Fibroblast of lung (primary cell): ENCODE measurements around the gene HOXA13. TPM values are rescaled to one million over a fixed set of nuclear protein-coding genes. Genes with fewer than 3 reads are reported as not detected.

ENCODE experiments used
- DNase-seq, 2 donors: peaks; one replicate each; pipeline versions ENCODE4 v3.0.0 to v3.0.0-alpha.2; 2010; ENCODE audit warnings: low read depth in 2 of 2
- H2AFZ ChIP-seq: 2 replicates; pipeline ENCODE4 v1.5.1; 2012; ENCODE audit warnings: low read length, control low read depth, inconsistent platforms
- H3K27ac ChIP-seq: 2 replicates; pipeline ENCODE4 v1.5.1; 2011; ENCODE audit warnings: low read length, control low read depth; ENCODE audit not compliant: insufficient read depth
- H3K27me3 ChIP-seq: 2 replicates; pipeline ENCODE4 v1.5.1; 2011; ENCODE audit warnings: mild to moderate bottlenecking, low read length; ENCODE audit not compliant: control insufficient read depth, insufficient read depth
- H3K36me3 ChIP-seq: 2 replicates; pipeline ENCODE4 v1.5.1; 2011; ENCODE audit warnings: low read length; ENCODE audit not compliant: control insufficient read depth, insufficient read depth
- H3K4me1 ChIP-seq: 2 replicates; pipeline ENCODE4 v1.5.1; 2011; ENCODE audit warnings: low read length; ENCODE audit not compliant: control insufficient read depth, insufficient read depth; ENCODE audit errors: extremely low read depth
- H3K4me2 ChIP-seq: 2 replicates; pipeline ENCODE4 v1.5.1; 2011; ENCODE audit warnings: low read length, control low read depth; ENCODE audit not compliant: insufficient read depth; ENCODE audit errors: extremely low read depth
- H3K4me3 ChIP-seq, 4 experiments: fragments of 200-600 bp in 1 of 4; sonication (generic) in 1 of 4; replicated peaks in 1 of 4; 2 replicates each; pipeline ENCODE4 v1.5.1; 2011 to 2016; ENCODE audit warnings: low read length in 4 of 4, low read depth in 3 of 4, mild to moderate bottlenecking in 3 of 4, control low read depth in 2 of 4, inconsistent platforms in 1 of 4, mixed read lengths in 1 of 4; ENCODE audit not compliant: insufficient read depth in 1 of 4; ENCODE audit errors: control extremely low read depth in 1 of 4
- H3K79me2 ChIP-seq: 2 replicates; pipeline ENCODE4 v1.5.1; 2012; ENCODE audit warnings: mild to moderate bottlenecking, low read length, inconsistent platforms; ENCODE audit not compliant: control insufficient read depth, insufficient read depth
- H3K9ac ChIP-seq: 2 replicates; pipeline ENCODE4 v1.5.1; 2011; ENCODE audit warnings: mild to moderate bottlenecking, low read length, control low read depth; ENCODE audit not compliant: insufficient read depth
- H3K9me3 ChIP-seq: 2 replicates; pipeline ENCODE4 v1.5.1; 2012; ENCODE audit warnings: low read depth, low read length; ENCODE audit not compliant: control insufficient read depth, insufficient read depth
- H4K20me1 ChIP-seq: 2 replicates; pipeline ENCODE4 v1.5.1; 2011; ENCODE audit warnings: low read length; ENCODE audit not compliant: control insufficient read depth, insufficient read depth; ENCODE audit errors: extremely low read depth
- EZH2 ChIP-seq: IDR thresholded peaks from 2 replicates; pipeline ENCODE4 v1.5.1; 2012; ENCODE audit warnings: low read length, control low read depth, mild to moderate bottlenecking; ENCODE audit errors: missing control alignments
- polyA plus RNA-seq, 2 donors: library from polyadenylated mRNA; depleted of rRNA in 1 of 2; stranded (reverse) in 1 of 2; unstranded in 1 of 2; fragments of >200 nt; gene quantifications; 2 replicates each; pipeline ENCODE4 v1.2.1, GENCODE V29; 2011 to 2012; ENCODE audit warnings: missing spikeins in 1 of 2
- total RNA-seq: library from RNA; depleted of rRNA; stranded (reverse); fragments of >200 nt; gene quantifications from 2 replicates; pipeline ENCODE4 v1.2.1, GENCODE V29; 2014
- TF ChIP-seq, protein P1 (sequence below), 2 donors: IDR thresholded peaks in 1 of 2; conservative IDR thresholded peaks in 1 of 2; 1 replicate in 1 of 2; 2 replicates in 1 of 2; pipeline ENCODE4 v1.5.1; 2011 to 2012; ENCODE audit warnings: low read length in 2 of 2, control low read depth in 1 of 2, inconsistent platforms in 1 of 2, low read depth in 1 of 2, mild to moderate bottlenecking in 1 of 2

HOXA13 gene
- total and polyA plus RNA-seq, 2 donors (not counting 1 experiment from before 2014, with no cell fraction given) = not detected

DNA sequence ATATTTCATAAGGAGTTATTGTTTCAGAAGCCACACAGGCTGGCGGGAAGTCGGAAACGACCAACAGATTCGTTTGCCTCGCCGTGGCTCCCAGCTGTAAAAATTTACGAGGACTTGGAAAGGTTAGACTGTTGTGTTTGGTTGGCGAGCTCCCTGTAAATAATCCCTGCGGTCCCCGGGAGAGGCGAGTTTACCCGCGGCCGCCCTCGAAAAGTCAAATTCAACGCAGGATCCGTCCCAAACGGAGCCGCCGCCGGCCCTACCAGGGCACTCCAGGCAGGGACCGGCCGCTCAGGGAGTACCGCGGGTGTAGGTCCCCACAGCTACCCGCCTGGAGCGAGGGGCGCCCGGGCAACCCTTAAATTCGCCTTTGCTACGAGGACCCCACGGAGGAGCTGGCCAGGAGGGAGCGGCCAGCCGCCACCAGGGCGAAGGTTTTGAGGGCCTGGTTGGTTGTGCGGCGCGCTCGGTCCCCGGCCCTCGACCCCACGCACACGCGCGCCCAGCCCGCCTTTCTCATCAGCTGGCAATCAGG lies 33.8 kb downstream of the HOXA13 start:
- Histone ChIP-seq H3K79me2 (no peaks in the 10 kb centered on the region), H3K4me3 (peak overlapping the region in 1 of 4 experiments; percentile 40), H3K27me3 (peaks cover 69% of the 10 kb centered on the region), H3K9me3 (no peaks in the 10 kb centered on the region), H3K4me1 (no peaks in the 10 kb centered on the region), H2AFZ (no peak overlapping the region), H3K9ac (no peak overlapping the region), H3K27ac (no peak overlapping the region), H3K36me3 (no peaks in the 10 kb centered on the region), H4K20me1 (no peaks in the 10 kb centered on the region), H3K4me2 (no peak overlapping the region)
- peak; percentile 2 for TF ChIP-seq EZH2
- TF ChIP-seq, protein P1, sequence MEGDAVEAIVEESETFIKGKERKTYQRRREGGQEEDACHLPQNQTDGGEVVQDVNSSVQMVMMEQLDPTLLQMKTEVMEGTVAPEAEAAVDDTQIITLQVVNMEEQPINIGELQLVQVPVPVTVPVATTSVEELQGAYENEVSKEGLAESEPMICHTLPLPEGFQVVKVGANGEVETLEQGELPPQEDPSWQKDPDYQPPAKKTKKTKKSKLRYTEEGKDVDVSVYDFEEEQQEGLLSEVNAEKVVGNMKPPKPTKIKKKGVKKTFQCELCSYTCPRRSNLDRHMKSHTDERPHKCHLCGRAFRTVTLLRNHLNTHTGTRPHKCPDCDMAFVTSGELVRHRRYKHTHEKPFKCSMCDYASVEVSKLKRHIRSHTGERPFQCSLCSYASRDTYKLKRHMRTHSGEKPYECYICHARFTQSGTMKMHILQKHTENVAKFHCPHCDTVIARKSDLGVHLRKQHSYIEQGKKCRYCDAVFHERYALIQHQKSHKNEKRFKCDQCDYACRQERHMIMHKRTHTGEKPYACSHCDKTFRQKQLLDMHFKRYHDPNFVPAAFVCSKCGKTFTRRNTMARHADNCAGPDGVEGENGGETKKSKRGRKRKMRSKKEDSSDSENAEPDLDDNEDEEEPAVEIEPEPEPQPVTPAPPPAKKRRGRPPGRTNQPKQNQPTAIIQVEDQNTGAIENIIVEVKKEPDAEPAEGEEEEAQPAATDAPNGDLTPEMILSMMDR (conservative IDR thresholded peaks at IDR 0.05 in 1 of 2, IDR thresholded peaks at IDR 0.05 in 1 of 2; ENCODE audit: low read depth in 1 of 2, low read length in 2 of 2) = no peak
- no peak for DNase-seq

DNA sequence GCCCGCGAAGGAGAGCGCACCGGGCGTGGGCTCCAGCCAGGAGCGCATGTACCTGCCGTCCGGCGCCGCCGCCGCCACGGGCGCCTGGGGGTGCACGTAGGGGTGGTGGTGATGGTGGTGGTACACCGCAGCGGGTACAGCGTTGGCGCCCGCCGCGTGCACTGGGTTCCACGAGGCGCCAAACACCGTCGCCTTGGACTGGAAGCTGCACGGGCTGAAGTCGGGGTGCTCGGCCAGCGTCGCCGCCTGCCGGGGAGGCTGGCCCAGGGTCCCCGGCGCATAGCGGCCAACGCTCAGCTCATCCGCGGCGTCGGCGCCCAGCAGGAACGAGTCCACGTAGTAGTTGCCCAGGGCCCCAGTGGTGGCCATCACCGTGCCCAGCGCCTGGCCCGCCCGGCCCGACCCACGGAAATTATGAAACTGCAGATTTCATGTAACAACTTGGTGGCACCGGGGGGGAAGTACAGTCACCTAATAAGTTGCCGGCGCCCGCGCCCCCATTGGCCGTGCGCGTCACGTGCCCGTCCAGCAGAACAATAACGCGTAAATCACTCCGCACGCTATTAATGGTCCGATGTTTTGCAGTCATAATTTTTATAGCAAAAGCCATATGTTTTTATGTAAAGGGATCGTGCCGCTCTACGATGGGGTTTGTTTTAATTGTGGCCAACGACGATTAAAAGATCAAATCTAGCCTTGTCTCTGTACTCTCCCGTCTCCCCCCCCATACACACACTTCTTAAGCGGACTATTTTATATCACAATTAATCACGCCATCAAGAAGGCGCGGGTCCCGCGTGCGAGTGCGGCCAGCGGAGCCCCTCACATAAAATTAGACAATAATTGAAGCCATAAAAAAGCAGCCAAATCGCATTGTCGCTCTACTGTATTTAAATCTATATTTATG lies 34.5 kb downstream of the HOXA13 start, which contains the start of gene HOXA9:
Gene HOXA9, minus strand, starts transcription at position 449 of the 907 bp plus-strand sequence. Its CDS starts 80 bp downstream, at position 369.
- TF ChIP-seq, protein P1 (conservative IDR thresholded peaks at IDR 0.05 in 1 of 2, IDR thresholded peaks at IDR 0.05 in 1 of 2; ENCODE audit: low read depth in 1 of 2, low read length in 2 of 2) = no peak
- peak; percentile 97 for TF ChIP-seq EZH2
- peaks cover 68% of the 10 kb centered on the region for H3K27me3 ChIP-seq
- peak in 1 of 2 donors; percentile 75 for DNase-seq
- H2AFZ ChIP-seq = no peak within 1 kb of the TSS
- peak within 1 kb of the TSS in 1 of 4 experiments; percentile 40 for H3K4me3 ChIP-seq
- H4K20me1 ChIP-seq = no peaks in the 10 kb centered on the region
- no peaks in the 10 kb centered on the region for H3K79me2 ChIP-seq
- H3K4me2 ChIP-seq = no peak within 1 kb of the TSS
- H3K27ac ChIP-seq = no peak within 1 kb of the TSS
- no peak within 1 kb of the TSS for H3K9ac ChIP-seq
- no peaks in the 10 kb centered on the region for H3K9me3 ChIP-seq
- no peaks in the 10 kb centered on the region for H3K4me1 ChIP-seq
- no peaks in the 10 kb centered on the region for H3K36me3 ChIP-seq

DNA sequence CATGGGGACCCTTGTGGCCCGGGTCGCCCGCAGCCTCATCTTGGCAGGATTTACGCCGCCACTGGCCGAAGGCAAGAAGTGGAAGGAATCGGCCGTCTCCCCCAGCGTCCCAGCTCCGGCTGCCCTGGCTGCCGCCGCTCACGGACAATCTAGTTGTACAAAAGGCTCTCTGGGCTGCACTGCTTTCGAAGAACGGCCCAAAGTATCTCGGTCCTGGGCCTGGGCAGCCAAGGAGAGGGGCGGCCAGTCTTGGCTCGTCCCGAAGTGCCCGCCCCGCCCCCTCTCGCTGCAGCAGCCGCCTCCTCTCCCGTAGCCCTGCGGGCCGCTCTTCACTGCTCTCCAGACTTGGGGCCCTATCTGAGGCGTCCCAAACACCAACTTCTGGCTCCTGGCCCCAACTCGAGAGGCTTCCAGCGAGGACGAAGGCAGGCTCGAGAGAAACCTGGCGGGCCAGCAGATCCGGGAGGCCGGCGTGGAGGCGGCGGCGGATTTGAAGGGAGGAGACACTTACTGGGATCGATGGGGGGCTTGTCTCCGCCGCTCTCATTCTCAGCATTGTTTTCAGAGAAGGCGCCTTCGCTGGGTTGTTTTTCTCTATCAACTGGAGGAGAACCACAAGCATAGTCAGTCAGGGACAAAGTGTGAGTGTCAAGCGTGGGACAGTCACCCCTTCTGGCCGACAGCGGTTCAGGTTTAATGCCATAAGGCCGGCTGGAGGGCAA lies 35.4 kb downstream of the HOXA13 start:
- peaks cover 61% of the 10 kb centered on the region for H3K27me3 ChIP-seq
- H3K79me2 ChIP-seq = no peaks in the 10 kb centered on the region
- DNase-seq = no peak
- H3K4me2 ChIP-seq = no peak overlapping the region
- H3K4me3 ChIP-seq = no peak overlapping the region
- TF ChIP-seq, protein P1 (conservative IDR thresholded peaks at IDR 0.05 in 1 of 2, IDR thresholded peaks at IDR 0.05 in 1 of 2; ENCODE audit: low read depth in 1 of 2, low read length in 2 of 2) = no peak
- TF ChIP-seq EZH2 = no peak
- H3K36me3 ChIP-seq = no peaks in the 10 kb centered on the region
- no peaks in the 10 kb centered on the region for H3K9me3 ChIP-seq
- no peak overlapping the region for H3K27ac ChIP-seq
- H3K4me1 ChIP-seq = no peaks in the 10 kb centered on the region
- H4K20me1 ChIP-seq = no peaks in the 10 kb centered on the region
- H3K9ac ChIP-seq = no peak overlapping the region
- no peak overlapping the region for H2AFZ ChIP-seq
